Measurements from ENCODE around the gene PXMP4. TPM values are rescaled to one million over a fixed set of nuclear protein-coding genes. Genes with fewer than 3 reads are reported as not detected.

The PXMP4 gene
- total and polyA plus RNA-seq, 2 donors from 2014 or later, result 9.8 to 11.6 TPM

DNA sequence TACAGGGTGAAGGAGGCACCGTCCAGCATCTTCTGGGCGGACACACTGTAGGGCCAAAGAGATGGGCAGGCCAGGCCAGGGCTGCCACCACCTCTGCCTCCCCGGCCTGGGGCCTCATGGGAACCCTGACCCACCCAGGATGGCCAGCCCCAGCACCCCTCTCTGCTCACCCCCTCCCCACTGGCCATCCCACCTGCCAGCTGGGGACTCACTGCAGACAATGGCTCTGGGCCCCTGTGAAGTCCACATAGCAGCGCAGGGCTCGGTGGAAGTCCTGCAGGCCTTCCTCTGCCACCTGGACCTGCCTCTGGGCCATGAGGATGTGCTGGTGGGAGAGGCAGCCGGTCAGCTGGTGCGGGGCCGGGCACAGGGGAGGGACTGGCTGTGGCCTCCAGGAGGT, 61.6 kb downstream of the PXMP4 start:
- FAIRE-seq (no peak), DNase-seq (peak in 1 of 5 donors; percentile 36)
- Histone ChIP-seq H3K4me1 (ENCODE audit: control insufficient read depth in 2 of 3, insufficient read depth in 2 of 3, low read depth in 1 of 3, low read length in 3 of 3) (peaks cover 0 to 10% (median 5%) of the 10 kb centered on the region in 3 donors), H3K27me3 (ENCODE audit: control insufficient read depth, insufficient read depth, low read length) (no peaks in the 10 kb centered on the region), H3K9ac (ENCODE audit: low read length in 3 of 3) (no peak overlapping the region), H3K27ac (ENCODE audit: low read depth in 2 of 2, low read length in 2 of 2) (no peak overlapping the region), H3K36me3 (ENCODE audit: control insufficient read depth in 2 of 3, insufficient read depth in 3 of 3, low read length in 3 of 3) (no peaks in the 10 kb centered on the region), H3K4me3 (ENCODE audit: low read length in 3 of 3) (no peak overlapping the region), H3K9me3 (ENCODE audit: control insufficient read depth in 2 of 3, insufficient read depth in 1 of 3, low read length in 3 of 3) (no peaks in the 10 kb centered on the region)
- no peak for TF ChIP-seq CTCF (IDR thresholded peaks at IDR 0.05; ENCODE audit: borderline replicate concordance, extremely low read depth, insufficient read depth)
- intact Hi-C loops (cut with DNase I), result loop anchor here (10.0 kb wide), 1 partner anchor 204 kb away; no protein-coding TSS in a partner anchor

DNA sequence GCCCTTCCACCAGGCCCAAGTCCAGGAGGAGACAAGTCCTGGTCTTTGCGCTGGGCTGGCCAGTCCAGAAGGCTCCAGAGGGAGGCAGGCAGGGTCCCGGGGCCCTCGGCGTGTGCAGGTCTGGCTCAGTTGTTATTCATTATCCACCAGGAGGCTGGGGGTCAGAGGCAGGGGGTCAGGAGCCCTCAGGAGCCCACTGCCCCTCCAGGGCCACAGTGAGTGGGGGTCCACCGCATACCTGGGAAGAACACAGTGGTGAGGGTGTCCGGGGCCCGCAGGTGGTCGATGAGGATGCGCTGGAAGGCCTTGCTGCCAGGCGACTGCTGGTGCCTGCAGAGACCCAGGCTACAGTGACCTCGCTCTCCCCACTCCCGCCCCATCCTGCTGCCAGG, 62.4 kb downstream of the PXMP4 start:
- no peak for TF ChIP-seq CTCF (IDR thresholded peaks at IDR 0.05; ENCODE audit: borderline replicate concordance, extremely low read depth, insufficient read depth)
- Histone ChIP-seq H3K9me3 (ENCODE audit: control insufficient read depth in 2 of 3, insufficient read depth in 1 of 3, low read length in 3 of 3) (no peaks in the 10 kb centered on the region), H3K9ac (ENCODE audit: low read length in 3 of 3) (no peak overlapping the region), H3K4me1 (ENCODE audit: control insufficient read depth in 2 of 3, insufficient read depth in 2 of 3, low read depth in 1 of 3, low read length in 3 of 3) (peaks cover 2 to 11% (median 10%) of the 10 kb centered on the region in 3 donors), H3K27me3 (ENCODE audit: control insufficient read depth, insufficient read depth, low read length) (no peaks in the 10 kb centered on the region), H3K4me3 (ENCODE audit: low read length in 3 of 3) (no peak overlapping the region), H3K27ac (ENCODE audit: low read depth in 2 of 2, low read length in 2 of 2) (no peak overlapping the region), H3K36me3 (ENCODE audit: control insufficient read depth in 2 of 3, insufficient read depth in 3 of 3, low read length in 3 of 3) (no peaks in the 10 kb centered on the region)
- intact Hi-C loops (cut with DNase I), result loop anchor here (10.0 kb wide), 1 partner anchor 203 kb away; no protein-coding TSS in a partner anchor
- DNase-seq, result peak in 1 of 5 donors; percentile 56
- no peak for FAIRE-seq

GRCh38 chr20:33656783-33657703, 63.1 kb downstream of the PXMP4 start:
- no peak overlapping the region for H3K4me3 ChIP-seq (ENCODE audit: low read length in 3 of 3)
- DNase-seq (peak in 1 of 5 donors; percentile 59), FAIRE-seq (no peak)
- no peaks in the 10 kb centered on the region for H3K9me3 ChIP-seq (ENCODE audit: control insufficient read depth in 2 of 3, insufficient read depth in 1 of 3, low read length in 3 of 3)
- no peak overlapping the region for H3K9ac ChIP-seq (ENCODE audit: low read length in 3 of 3)
- TF ChIP-seq CTCF (IDR thresholded peaks at IDR 0.05; ENCODE audit: borderline replicate concordance, extremely low read depth, insufficient read depth), result no peak
- intact Hi-C loops (cut with DNase I), result loop anchor here (10.0 kb wide), 1 partner anchor 202 kb away; no protein-coding TSS in a partner anchor
- H3K27ac ChIP-seq (ENCODE audit: low read depth in 2 of 2, low read length in 2 of 2), result no peak overlapping the region
- peaks cover 2 to 11% (median 10%) of the 10 kb centered on the region in 3 donors for H3K4me1 ChIP-seq (ENCODE audit: control insufficient read depth in 2 of 3, insufficient read depth in 2 of 3, low read depth in 1 of 3, low read length in 3 of 3)
- no peaks in the 10 kb centered on the region for H3K27me3 ChIP-seq (ENCODE audit: control insufficient read depth, insufficient read depth, low read length)
- H3K36me3 ChIP-seq (ENCODE audit: control insufficient read depth in 2 of 3, insufficient read depth in 3 of 3, low read length in 3 of 3), result no peaks in the 10 kb centered on the region
